ENCODE data around the gene ZNF512B. TPM values are rescaled to one million over a fixed set of nuclear protein-coding genes. Genes with fewer than 3 reads are reported as not detected.
"Not testable (repeated sequence)": the region's sequence is repeated elsewhere in the genome, so short reads cannot be mapped to it uniquely, and the experiment has no call there.

ZNF512B gene
- total RNA-seq (2014; rRNA removed; shearing (Covaris generic)) = 16.8 and 17.0 TPM in 2 replicates

DNA sequence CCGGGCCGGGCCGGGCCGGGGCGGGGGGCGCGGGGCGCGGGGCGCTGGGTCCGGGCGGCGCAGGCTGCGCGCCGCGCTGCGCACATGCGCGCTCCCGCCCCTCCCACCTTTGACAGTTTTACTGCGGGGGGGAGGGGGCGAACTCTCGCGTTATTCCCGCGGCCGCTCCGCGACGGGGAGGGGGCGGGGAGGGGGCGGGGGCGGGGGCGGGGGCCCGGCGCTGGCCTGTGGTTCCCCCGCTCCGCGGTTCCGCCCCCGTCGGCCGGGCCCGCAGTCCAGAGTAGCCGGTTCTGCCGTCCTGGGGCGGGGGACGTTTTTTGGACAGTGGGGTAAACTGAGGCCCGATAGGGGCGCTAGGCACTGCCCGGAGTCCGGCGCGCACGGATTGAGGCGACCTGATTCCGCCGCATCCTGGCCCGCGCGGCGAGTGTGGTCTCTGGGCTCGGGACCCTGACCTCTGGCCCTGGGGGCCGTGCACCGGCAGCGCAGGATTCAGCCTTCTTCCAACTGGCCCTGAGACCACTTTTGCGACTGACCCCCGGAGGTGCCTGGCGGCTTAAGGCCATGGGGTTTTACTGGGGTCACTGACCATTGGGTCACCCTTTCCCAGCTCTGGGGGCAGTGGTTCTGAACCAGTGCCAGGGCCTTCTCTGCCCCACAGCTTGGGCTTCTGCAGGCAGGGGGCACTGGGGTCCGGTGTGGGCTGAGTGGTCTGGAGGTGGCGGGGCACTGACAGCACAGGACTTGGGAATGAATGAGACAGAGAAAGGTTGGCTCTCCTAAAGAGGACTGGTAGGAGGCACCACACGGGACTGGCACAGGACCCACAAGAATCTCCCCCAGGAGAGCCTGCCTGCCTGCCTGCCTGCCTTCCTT is at the start of gene ZNF512B:
ZNF512B (minus strand) TSS at position 93 of the 876 bp plus-strand sequence. CDS start 1,980 bp downstream, outside the sequence.
- no peak for DNase-seq (ENCODE audit: low spot score)

- no peak for DNase-seq (ENCODE audit: low spot score)
These were observed 45.9 kb upstream of the ZNF512B start for GRCh38 chr20:64015635-64016034.

DNA sequence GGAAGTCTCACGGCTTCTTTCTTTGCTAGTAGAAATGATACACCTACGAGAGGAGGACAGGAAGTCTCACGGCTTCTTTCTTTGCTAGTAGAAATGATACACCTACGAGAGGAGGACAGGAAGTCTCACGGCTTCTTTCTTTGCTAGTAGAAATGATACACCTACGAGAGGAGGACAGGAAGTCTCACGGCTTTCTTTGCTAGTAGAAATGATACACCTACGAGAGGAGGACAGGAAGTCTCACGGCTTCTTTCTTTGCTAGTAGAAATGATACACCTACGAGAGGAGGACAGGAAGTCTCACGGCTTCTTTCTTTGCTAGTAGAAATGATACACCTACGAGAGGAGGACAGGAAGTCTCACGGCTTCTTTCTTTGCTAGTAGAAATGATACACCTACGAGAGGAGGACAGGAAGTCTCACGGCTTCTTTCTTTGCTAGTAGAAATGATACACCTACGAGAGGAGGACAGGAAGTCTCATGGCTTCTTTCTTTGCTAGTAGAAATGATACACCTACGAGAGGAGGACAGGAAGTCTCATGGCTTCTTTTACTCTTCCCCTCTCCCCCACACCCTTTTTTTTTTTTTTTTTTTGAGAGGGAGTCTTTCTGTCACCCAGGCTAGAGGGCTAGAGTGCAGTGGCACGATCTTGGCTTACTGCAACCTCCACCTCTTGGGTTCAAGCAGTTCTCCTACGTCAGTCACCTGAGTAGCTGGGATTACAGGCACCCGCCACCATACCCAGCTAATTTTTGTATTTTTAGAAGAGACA is 42.8 kb upstream of the ZNF512B start:
- DNase-seq (ENCODE audit: low spot score) = not testable (repeated sequence)

DNA sequence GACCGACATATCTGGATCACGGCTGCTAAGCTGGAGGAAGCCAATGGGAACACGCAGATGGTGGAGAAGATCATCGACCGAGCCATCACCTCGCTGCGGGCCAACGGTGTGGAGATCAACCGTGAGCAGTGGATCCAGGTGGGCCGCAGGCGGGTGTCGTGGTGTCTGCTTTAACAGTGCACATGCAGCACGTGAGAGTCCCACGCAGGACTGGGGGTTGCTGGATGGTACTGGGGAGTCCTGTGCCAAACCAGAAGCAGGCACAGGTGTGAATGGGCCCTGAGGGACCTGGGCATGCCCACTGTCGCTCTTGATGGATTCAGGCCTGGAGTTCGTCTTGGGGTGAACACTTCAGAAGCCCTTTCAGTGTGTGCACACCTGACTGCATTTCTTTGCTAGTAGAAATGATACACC is 41.6 kb upstream of the ZNF512B start:
- DNase-seq (ENCODE audit: low spot score) = no peak

- no peak for DNase-seq (ENCODE audit: low spot score)
These were observed 41.0 kb upstream of the ZNF512B start for GRCh38 chr20:64010711-64011237.

DNA sequence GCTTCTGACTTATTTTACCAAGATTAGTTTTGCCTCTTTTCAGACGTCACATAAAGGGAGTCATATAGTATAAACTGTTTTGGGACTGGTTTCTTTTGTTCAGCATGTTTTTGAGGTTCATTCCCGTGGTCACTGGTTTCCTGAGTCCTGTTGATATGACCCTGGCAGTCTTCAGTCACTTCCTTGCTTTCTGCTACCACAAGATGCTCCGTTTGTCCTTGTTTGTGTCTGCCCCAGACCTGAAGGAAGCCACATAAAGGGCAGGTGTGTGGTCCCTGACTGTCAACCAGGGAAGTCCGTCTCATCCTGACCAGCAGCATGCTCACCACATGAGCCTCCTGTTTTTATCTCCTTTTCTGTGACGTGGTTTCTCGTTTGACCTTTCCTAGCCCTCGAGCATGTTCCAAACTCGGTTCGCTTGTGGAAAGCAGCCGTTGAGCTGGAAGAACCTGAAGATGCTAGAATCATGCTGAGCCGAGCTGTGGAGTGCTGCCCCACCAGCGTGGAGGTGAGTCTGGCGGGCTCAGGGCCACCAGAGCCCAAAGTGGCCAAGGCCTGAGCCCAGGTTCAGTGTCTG is 40.2 kb upstream of the ZNF512B start:
- DNase-seq (ENCODE audit: low spot score) = no peak

GRCh38 chr20:64006902-64007301 is 37.2 kb upstream of the ZNF512B start:
- no peak for DNase-seq (ENCODE audit: low spot score)

GRCh38 chr20:64006490-64006889 is 36.8 kb upstream of the ZNF512B start:
- DNase-seq (ENCODE audit: low spot score) = no peak

- no peak for DNase-seq (ENCODE audit: low spot score)
These were observed 35.7 kb upstream of the ZNF512B start for GRCh38 chr20:64005394-64005793.

DNA sequence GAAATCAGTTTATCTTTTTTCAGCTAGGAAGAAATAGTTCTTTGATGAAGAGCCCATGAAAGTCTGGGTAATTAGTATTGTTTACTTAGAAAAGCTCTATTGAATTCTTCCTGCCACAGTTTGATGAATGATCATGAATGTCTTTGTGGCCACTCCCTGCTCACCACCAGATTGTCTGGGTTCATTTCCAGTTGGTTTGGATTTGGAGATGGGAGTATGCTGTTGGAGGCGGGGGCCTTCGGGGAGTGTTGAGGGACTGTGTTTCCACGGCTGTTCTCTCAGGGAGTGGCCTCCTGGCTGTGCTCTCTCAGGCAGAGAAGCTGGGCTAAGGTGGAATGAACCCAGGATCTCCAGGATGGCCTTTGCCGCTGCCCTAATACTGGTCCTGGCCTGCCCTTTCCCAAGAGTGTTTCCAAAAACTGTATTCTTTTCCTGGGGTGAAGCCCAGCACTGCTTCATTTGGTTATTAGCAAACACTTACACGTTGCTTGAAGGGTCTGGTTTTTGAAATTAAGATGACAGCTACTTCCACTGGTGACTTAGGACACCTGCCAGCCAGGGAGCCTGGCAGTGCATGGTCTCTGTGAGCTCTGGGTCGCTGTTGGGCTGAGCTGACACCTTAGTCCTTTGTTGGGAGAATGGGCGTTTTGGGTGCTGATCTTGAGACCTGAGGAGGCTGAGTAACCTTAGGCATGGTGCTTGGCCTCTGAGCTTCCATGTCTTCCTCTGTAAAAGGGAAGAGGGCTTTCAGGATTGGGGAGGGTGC is 34.4 kb upstream of the ZNF512B start:
- DNase-seq (ENCODE audit: low spot score) = peak; percentile 12

- peak; percentile 92 for DNase-seq (ENCODE audit: low spot score)
These were observed 31.9 kb upstream of the ZNF512B start for GRCh38 chr20:64001607-64002011.

- DNase-seq (ENCODE audit: low spot score) = peak; percentile 34
These were observed 31.2 kb upstream of the ZNF512B start for GRCh38 chr20:64000906-64001305.

DNA sequence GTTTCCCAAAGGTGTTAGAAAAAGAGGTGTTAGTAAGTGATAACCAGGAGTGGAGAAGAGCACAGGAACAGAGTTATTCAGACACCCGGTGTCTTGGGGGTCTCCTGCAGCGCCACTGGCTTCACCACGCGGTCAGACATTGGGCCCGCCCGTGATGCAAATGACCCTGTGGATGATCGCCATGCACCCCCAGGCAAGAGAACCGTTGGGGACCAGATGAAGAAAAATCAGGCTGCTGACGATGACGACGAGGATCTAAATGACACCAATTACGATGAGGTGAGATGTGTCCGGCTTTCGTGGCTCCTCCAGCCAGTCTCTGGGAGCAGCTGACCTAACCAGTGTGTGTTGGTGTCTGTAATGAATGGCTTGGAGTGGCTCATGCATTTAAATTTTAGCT is 13.2 kb upstream of the ZNF512B start:
- no peak for DNase-seq (ENCODE audit: low spot score)

- peak; percentile 93 for DNase-seq (ENCODE audit: low spot score)
These were observed 11.3 kb upstream of the ZNF512B start, which contains the start of gene PRPF6 for GRCh38 chr20:63980806-63981728. PRPF6 (plus strand) TSS chr20:63981132; CDS start chr20:63981246, 114 bp downstream.

DNA sequence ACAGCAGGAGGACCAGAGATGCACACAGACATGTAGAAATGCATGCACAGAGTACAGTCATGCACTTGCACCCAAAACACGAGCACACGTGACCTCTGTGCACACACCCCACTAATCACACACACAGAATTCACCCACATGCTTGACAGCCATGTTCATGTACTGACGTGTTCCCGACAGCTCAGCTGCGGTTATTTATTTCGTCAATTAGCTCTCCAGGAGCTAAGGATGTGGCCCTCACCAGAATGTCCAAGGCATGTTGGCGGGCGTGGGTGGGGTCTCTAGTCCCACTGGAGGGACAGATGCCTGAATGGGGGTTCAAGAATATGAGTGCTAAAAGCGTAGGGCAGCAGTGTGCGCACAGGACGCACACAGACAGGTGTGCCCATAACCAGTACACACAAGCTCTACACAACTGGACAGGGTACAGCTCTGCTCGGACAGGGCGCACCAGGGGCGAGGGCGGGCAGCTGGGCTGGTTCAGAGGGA is 10.6 kb upstream of the ZNF512B start:
- no peak for DNase-seq (ENCODE audit: low spot score)

DNA sequence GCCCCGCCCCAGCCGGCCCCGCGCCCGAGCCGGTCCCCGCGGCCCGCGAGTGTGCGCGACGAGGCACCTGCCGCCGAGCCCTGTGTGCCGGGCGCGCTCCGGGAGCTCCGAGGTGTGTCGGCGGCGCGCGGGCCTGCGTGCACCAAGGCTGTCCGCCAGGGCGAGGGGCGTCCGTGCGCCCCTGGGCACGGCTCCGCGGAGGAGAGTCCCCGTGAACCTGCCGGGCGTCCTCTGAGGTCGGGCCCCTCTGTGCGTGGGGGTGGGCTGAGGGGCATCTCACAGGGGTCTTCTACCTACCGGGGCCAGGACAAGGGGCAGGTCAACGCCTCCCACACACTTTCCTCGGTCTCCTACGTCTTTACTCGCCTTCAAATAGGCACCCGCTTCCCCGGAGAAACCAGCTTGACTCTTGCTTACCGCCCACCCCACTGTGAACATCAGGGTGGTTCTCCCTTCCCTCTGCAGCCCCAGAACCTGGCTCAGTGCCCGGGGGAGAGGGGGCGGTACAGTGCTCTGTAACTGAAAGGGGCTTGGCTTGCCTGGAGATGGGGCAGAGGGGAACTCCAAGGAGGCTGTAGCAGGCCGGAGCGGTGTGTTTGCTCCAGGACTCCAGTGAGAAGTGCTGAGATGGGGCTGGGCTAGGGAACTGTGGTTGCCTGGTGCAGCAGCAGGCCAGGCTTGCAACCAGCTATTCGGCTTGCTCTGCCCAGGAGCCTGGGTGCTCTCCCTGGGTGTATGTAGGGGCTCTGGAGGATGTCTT is 10.0 kb upstream of the ZNF512B start, which contains the start of gene SAMD10:
SAMD10 (minus strand) TSS at position 86 of the 760 bp plus-strand sequence. CDS start 175 bp downstream, outside the sequence.
- no peak for DNase-seq (ENCODE audit: low spot score)

- no peak for DNase-seq (ENCODE audit: low spot score)
These were observed 9.5 kb upstream of the ZNF512B start for GRCh38 chr20:63979229-63979556.

DNA sequence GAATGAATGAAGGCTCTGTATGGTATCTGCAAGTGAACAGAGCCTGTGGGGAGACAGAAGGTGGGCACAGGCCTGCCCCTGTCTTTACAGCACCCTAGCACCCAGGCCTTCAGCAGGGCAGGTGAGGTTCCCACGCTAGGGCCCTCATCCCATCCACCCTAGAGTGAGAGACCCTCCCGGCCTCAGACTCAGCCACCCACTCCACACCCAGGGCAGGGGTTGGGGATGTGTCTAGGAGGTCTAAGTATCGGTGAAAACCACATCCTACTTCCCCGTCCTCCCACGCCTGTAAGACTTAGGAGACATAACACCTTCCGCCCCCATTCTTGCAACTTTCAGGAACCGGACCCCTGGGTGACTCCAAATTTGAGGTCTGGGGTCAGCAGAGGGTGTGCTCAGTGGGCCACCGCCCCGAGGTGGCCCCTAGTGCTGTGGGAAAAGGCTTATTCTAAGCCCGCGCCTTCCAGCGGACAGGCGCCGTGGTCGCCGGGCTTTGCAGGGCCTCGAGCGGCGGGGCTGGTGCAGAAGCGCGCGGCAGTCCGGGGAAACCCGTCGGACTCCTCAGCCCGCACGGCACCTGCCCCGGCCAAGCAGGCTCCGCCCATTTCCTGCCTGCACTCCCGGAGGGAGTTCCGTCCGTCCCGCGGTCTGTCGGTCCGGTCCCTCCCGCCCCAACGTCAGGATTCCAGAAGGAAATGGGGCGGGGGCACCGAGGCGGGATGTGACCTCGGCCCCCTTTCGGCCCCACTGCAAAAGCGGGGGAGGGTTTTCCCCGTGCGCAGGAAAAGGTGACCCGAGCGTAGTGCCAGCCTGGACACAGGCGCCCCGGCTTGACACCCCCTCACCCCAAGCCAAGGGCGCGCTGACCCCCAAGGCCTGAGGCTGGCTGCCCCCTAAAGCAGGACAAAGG is 8.8 kb upstream of the ZNF512B start:
- peak; percentile 39 for DNase-seq (ENCODE audit: low spot score)
